ENCODE results near the gene WDSUB1.

WDSUB1 gene

GRCh38 chr2:159285929-159286708 lies at the start of gene WDSUB1:
Gene WDSUB1 (minus strand): TSS chr2:159286703. CDS start chr2:159283069, 3,634 bp downstream.
- no peak for DNase-seq (ENCODE audit: low read depth)
- H3K4me3 ChIP-seq (ENCODE audit: low read depth, low read length) = peak within 1 kb of the TSS; percentile 83

- peak; percentile 52 for DNase-seq (ENCODE audit: low read depth)
- no peak overlapping the region for H3K4me3 ChIP-seq (ENCODE audit: low read depth, low read length)
Measured at GRCh38 chr2:159326569-159327255, 40.2 kb upstream of the WDSUB1 start.

GRCh38 chr2:159322419-159322818 lies 35.9 kb upstream of the WDSUB1 start:
- DNase-seq (ENCODE audit: low read depth) = no peak
- no peak overlapping the region for H3K4me3 ChIP-seq (ENCODE audit: low read depth, low read length)

DNA sequence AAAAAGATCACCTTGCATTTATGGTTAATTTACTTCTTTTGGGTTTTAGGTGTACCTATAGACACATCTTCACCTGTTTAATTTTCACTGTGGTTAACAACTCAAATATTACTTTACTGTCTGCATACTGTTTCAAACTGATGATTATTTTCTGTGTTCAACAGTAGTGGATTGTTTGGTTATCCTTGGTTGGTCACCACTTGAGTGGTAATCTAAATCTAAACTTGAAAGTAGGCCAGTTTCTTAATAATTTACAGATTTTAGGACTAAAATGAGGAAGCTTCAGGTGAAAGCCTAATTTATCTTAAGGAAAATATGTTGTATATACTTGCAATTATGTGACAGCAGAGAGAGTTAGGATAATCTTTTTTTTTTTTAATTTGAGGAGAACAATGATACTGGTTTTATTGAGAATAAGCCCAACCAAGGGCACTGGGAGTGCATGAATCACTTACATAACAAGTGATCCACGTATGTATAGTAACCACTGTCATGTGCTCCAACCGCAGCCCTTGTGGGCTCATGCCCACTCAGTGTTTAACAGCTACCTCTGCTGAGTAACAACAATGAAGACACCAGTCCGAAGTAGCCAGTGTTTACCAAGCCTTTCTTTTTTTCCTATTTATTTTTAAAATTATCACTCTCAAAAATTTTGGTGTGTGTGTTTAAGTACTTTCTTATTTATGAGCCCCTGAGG lies 31.0 kb upstream of the WDSUB1 start:
- no peak for DNase-seq (ENCODE audit: low read depth)
- no peak overlapping the region for H3K4me3 ChIP-seq (ENCODE audit: low read depth, low read length)

GRCh38 chr2:159307942-159308341 lies 21.4 kb upstream of the WDSUB1 start:
- H3K4me3 ChIP-seq (ENCODE audit: low read depth, low read length) = no peak overlapping the region
- DNase-seq (ENCODE audit: low read depth) = no peak

DNA sequence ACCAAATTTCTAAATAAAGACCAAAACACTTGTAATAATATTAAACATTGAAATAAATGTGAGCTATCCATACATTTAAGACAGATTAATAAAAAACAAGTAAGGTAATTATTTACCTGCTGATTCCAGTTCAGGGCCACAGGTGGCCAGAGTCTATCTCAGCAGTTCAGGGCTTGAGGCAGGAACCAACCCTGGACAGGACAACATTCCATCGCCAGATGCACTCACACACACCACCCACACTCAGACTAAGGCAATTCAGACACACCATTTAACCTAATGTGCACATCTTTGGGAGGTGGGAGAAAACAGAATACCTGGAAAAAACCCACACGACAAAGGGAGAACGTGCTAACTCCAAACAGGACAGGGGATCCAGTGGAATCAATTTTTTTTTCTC lies 14.1 kb upstream of the WDSUB1 start:
- DNase-seq (ENCODE audit: low read depth) = no peak
- H3K4me3 ChIP-seq (ENCODE audit: low read depth, low read length) = no peak overlapping the region

DNA sequence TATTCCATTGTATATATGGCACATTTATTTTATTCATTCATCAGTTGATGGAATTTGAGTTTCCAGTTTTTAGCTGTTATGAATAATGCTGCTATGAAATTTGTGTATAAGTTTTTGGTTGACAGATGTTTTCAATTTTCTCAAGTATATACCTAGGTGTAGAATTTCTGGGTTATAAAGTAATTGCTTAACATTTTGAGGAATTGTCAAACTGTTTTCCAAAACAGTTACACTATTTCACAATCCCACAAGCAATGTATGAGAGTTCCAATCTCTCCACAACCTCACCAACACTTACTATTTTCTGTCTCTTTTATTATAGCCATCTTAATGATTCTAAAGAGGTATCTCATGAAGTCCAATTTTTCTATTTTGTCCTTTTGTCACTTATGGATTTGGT lies 12.5 kb upstream of the WDSUB1 start:
- no peak for DNase-seq (ENCODE audit: low read depth)
- H3K4me3 ChIP-seq (ENCODE audit: low read depth, low read length) = no peak overlapping the region

- DNase-seq (ENCODE audit: low read depth) = no peak
- H3K4me3 ChIP-seq (ENCODE audit: low read depth, low read length) = no peak overlapping the region
Measured at GRCh38 chr2:159297042-159297707, 10.7 kb upstream of the WDSUB1 start.

GRCh38 chr2:159292157-159292556 lies 5.7 kb upstream of the WDSUB1 start:
- no peak overlapping the region for H3K4me3 ChIP-seq (ENCODE audit: low read depth, low read length)
- DNase-seq (ENCODE audit: low read depth) = no peak

- no peak overlapping the region for H3K4me3 ChIP-seq (ENCODE audit: low read depth, low read length)
- peak; percentile 87 for DNase-seq (ENCODE audit: low read depth)
Measured at GRCh38 chr2:159290289-159290907, 3.9 kb upstream of the WDSUB1 start.

- H3K4me3 ChIP-seq (ENCODE audit: low read depth, low read length) = no peak overlapping the region
- no peak for DNase-seq (ENCODE audit: low read depth)
Measured at GRCh38 chr2:159287733-159288132, 1.2 kb upstream of the WDSUB1 start.

GRCh38 chr2:159286709-159287441 lies 372 bp upstream of the WDSUB1 start:
- H3K4me3 ChIP-seq (ENCODE audit: low read depth, low read length) = peak overlapping the region; percentile 83
- DNase-seq (ENCODE audit: low read depth) = peak; percentile 61

GRCh38 chr2:159285433-159285832 lies 1.1 kb downstream of the WDSUB1 start:
- no peak for DNase-seq (ENCODE audit: low read depth)
- peak overlapping the region; percentile 83 for H3K4me3 ChIP-seq (ENCODE audit: low read depth, low read length)

GRCh38 chr2:159283529-159283928 lies 3.0 kb downstream of the WDSUB1 start:
- H3K4me3 ChIP-seq (ENCODE audit: low read depth, low read length) = no peak overlapping the region
- DNase-seq (ENCODE audit: low read depth) = no peak

DNA sequence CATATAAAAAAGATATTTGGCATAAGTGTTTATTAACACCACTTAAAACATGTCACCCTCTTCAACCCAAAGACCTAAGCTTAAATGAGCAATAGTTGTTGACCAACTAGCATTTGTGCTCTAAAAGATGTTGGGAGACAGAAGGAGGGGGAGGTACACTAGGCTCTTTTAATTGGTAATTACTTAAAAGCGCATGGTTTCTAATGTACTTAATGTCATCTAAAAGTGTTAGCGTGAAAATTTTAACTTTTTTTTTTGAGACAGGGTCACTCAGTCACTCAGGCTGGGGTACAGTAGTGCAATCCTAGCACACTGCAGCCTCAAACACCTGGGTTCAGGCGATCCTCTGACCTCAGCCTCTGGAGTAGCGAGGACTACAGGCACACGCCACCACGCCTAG lies 5.5 kb downstream of the WDSUB1 start:
- no peak for DNase-seq (ENCODE audit: low read depth)
- H3K4me3 ChIP-seq (ENCODE audit: low read depth, low read length) = no peak overlapping the region

DNA sequence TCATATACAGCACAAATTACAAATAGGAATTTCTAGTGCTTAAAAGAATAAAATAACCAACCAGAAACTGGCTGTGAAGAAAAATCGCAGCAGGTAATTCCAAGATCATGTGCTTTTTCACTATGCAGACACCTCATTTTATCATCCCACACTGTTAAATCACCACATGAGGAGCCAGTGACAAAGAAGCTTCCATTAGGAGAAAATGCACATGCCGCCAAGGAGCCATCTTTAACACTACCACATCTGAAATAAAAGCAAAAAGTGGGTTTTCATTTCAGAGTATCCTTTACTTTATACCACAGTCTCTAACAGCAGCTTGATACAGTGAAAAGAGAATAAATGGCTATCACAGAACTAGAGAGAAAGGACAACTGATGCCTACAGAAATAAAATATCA lies 6.8 kb downstream of the WDSUB1 start:
- H3K4me3 ChIP-seq (ENCODE audit: low read depth, low read length) = no peak overlapping the region
- no peak for DNase-seq (ENCODE audit: low read depth)

GRCh38 chr2:159275111-159275510 lies 11.4 kb downstream of the WDSUB1 start:
- no peak for DNase-seq (ENCODE audit: low read depth)
- no peak overlapping the region for H3K4me3 ChIP-seq (ENCODE audit: low read depth, low read length)

GRCh38 chr2:159272156-159272555 lies 14.3 kb downstream of the WDSUB1 start:
- DNase-seq (ENCODE audit: low read depth) = no peak
- no peak overlapping the region for H3K4me3 ChIP-seq (ENCODE audit: low read depth, low read length)
